Measurements from ENCODE around the gene SBF2. TPM values are rescaled to one million over a fixed set of nuclear protein-coding genes. Genes with fewer than 3 reads are reported as not detected.

Gene SBF2
- total and polyA plus RNA-seq, 2 donors (not counting 3 experiments of a cell fraction or from before 2014, with no cell fraction given), result 15.4 to 42.4 TPM

- Histone ChIP-seq H3K79me2 (ENCODE audit: control insufficient read depth, insufficient read depth, low read length) (no peaks in the 10 kb centered on the region), H3K27me3 (ENCODE audit: control insufficient read depth in 2 of 2, insufficient read depth in 2 of 2, low read length in 2 of 2) (no peaks in the 10 kb centered on the region), H3K9ac (replicated peaks; ENCODE audit: extremely low read depth, insufficient read depth, low read length) (no peak overlapping the region), H2AFZ (ENCODE audit: low read depth, low read length) (no peak overlapping the region), H3K9me3 (replicated peaks; ENCODE audit: control insufficient read depth, insufficient read depth, low read length) (no peaks in the 10 kb centered on the region), H3K9me1 (replicated peaks; ENCODE audit: control insufficient read depth, extremely low read depth, insufficient read depth, low read length) (no peaks in the 10 kb centered on the region), H4K20me1 (replicated peaks; ENCODE audit: control insufficient read depth, extremely low read depth, insufficient read depth, low read length) (no peaks in the 10 kb centered on the region), H3K4me1 (ENCODE audit: control insufficient read depth, extremely low read depth, insufficient read depth, low read length) (peaks cover 53% of the 10 kb centered on the region), H3K4me2 (ENCODE audit: insufficient read depth, low read length) (no peak overlapping the region), H3K36me3 (ENCODE audit: control insufficient read depth in 2 of 2, extremely low read depth in 1 of 2, insufficient read depth in 2 of 2, low read length in 2 of 2) (peaks cover 0 to 4% of the 10 kb centered on the region in 2 experiments), H3K27ac (ENCODE audit: insufficient read depth, low read depth, low read length) (no peak overlapping the region), H3K4me3 (replicated peaks in 1 of 3; ENCODE audit: insufficient read depth in 1 of 3, low read depth in 1 of 3, low read length in 3 of 3) (no peak overlapping the region)
- FAIRE-seq, result no peak
- DNase-seq (ENCODE audit: low read depth, low spot score), result no peak
- dilution Hi-C loops (cut with MboI; ENCODE audit: extremely low pct_ligation_motif_present, low sequenced_read_pairs) (no loop called here), intact Hi-C loops (cut with micrococcal nuclease) (loop anchor here (5.0 to 10.0 kb wide), 2 partner anchors 243 to 281 kb away; partner anchors contain the start of gene WEE1)
- ChIA-PET CTCF (interaction anchor here (0.7 kb wide), 1 partner anchor 93 kb away, joined by 3 read pairs; no protein-coding TSS in a partner anchor), POLR2A (interaction anchor here (0.6 kb wide), 1 partner anchor 449 kb away, joined by 7 read pairs; the partner anchor contains the start of gene ADM)
- TF ChIP-seq POLR2AphosphoS5 (IDR thresholded peaks at IDR 0.05; ENCODE audit: insufficient read depth, low read depth, low read length) (no peak), GATA2 (IDR thresholded peaks at IDR 0.05; ENCODE audit: insufficient read depth, insufficient read length, low read depth, low read length) (no peak)
- no TSS peak for BruUV-seq (replicated peaks)
Observed at GRCh38 chr11:9855579-9856287, 438.3 kb downstream of the SBF2 start.

GRCh38 chr11:9853929-9854552, 440.0 kb downstream of the SBF2 start:
- no peak overlapping the region for H3K27ac ChIP-seq (ENCODE audit: insufficient read depth, low read depth, low read length)
- FAIRE-seq, result no peak
- TF ChIP-seq MYC (IDR thresholded peaks at IDR 0.05; ENCODE audit: low read depth, low read length) (no peak), FOS (IDR thresholded peaks at IDR 0.05; ENCODE audit: borderline replicate concordance, insufficient read depth, low read length) (no peak), GATA2 (IDR thresholded peaks at IDR 0.05; ENCODE audit: insufficient read depth, insufficient read length, low read depth, low read length) (no peak), EZH2 (IDR thresholded peaks at IDR 0.05; ENCODE audit: borderline replicate concordance, low read depth, low read length, severe bottlenecking) (no peak), CTCF (IDR thresholded peaks at IDR 0.05; ENCODE audit: extremely low read depth in 1 of 2, insufficient read depth in 1 of 2, low read depth in 1 of 2, low read length in 2 of 2) (no peak), MAX (IDR thresholded peaks at IDR 0.05; ENCODE audit: insufficient read depth, insufficient read length) (no peak)
- H3K9me3 ChIP-seq (replicated peaks; ENCODE audit: control insufficient read depth, insufficient read depth, low read length), result no peaks in the 10 kb centered on the region
- no peaks in the 10 kb centered on the region for H3K79me2 ChIP-seq (ENCODE audit: control insufficient read depth, insufficient read depth, low read length)
- H3K9ac ChIP-seq (replicated peaks; ENCODE audit: extremely low read depth, insufficient read depth, low read length), result no peak overlapping the region
- H3K4me1 ChIP-seq (ENCODE audit: control insufficient read depth, extremely low read depth, insufficient read depth, low read length), result peaks cover 46% of the 10 kb centered on the region
- intact Hi-C loops (cut with micrococcal nuclease) (loop anchor here (2.0 to 10.0 kb wide), 3 partner anchors 53 to 279 kb away; partner anchors contain the start of gene WEE1), dilution Hi-C loops (cut with MboI; ENCODE audit: extremely low pct_ligation_motif_present, low sequenced_read_pairs) (no loop called here)
- H3K27me3 ChIP-seq (ENCODE audit: control insufficient read depth in 2 of 2, insufficient read depth in 2 of 2, low read length in 2 of 2), result no peaks in the 10 kb centered on the region
- POLR2A ChIA-PET, result no interaction called here
- no peak overlapping the region for H3K4me3 ChIP-seq (replicated peaks in 1 of 3; ENCODE audit: insufficient read depth in 1 of 3, low read depth in 1 of 3, low read length in 3 of 3)
- no peaks in the 10 kb centered on the region for H4K20me1 ChIP-seq (replicated peaks; ENCODE audit: control insufficient read depth, extremely low read depth, insufficient read depth, low read length)
- DNase-seq (ENCODE audit: low read depth, low spot score), result no peak
- H3K4me2 ChIP-seq (ENCODE audit: insufficient read depth, low read length), result no peak overlapping the region
- CTCF ChIA-PET, result interaction anchor here (0.8 to 1.5 kb wide), 2 partner anchors 9 to 53 kb away, joined by 3 to 4 read pairs; no protein-coding TSS in a partner anchor
- H2AFZ ChIP-seq (ENCODE audit: low read depth, low read length), result no peak overlapping the region
- H3K36me3 ChIP-seq (ENCODE audit: control insufficient read depth in 2 of 2, extremely low read depth in 1 of 2, insufficient read depth in 2 of 2, low read length in 2 of 2), result peaks cover 0 to 4% of the 10 kb centered on the region in 2 experiments
- no TSS peak for BruUV-seq (replicated peaks)
- peaks cover 3% of the 10 kb centered on the region for H3K9me1 ChIP-seq (replicated peaks; ENCODE audit: control insufficient read depth, extremely low read depth, insufficient read depth, low read length)
